HG02852 (cell line): ENCODE measurements around the gene CEP112.

Experiments
- ATAC-seq: cut with Tn5 transposase; IDR thresholded peaks from one replicate; pipeline ENCODE4 v1.9.1; 2021; ENCODE audit warnings: mild to moderate bottlenecking, moderate library complexity; ENCODE audit not compliant: unreplicated experiment

CEP112 gene

DNA sequence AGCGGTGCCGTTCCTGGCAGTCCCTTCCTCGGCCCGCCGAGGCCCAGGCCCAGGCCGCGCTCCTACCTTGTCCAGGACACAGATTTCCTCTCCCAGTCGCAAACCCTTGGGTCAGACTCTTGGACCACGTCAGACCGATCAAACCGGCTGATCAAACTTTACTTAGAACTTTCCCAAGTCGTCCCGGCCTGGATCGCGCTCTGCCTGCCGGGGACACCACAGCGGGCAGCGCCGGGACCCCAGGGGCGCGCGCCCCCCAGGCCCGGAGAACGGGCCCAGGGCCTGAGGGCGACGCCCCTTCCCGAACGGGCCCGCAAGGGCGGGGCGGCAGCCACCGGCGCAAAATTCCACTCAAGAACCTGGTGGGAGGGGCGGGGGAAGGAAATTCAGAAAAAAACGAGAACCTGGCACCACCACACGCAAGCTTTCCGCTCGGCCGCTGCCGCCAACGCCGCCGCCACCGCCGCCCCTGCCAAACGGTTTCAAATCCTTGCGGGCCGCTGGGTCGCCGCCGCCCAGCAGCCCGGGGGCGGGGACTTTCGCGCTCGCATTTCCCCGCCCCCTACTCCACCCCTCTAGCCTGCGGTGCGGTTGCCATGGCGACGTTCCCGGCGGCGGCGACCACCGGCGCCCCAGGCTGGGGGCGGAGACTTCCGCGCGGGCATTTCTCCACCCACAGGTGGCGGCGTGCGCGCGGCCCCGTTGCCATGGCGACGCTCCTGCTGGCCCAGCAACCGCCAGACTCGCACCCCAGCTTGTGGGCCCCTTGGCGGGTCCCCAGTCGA lies at the start of gene CEP112:
CEP112 (minus strand) TSS at position 541 of the 785 bp plus-strand sequence.
- ATAC-seq, result peak; percentile 77

GRCh38 chr17:66240630-66241029 lies 48.7 kb upstream of the CEP112 start:
- no peak for ATAC-seq

GRCh38 chr17:66240013-66240412 lies 48.1 kb upstream of the CEP112 start:
- no peak for ATAC-seq

- ATAC-seq, result no peak
Observed at GRCh38 chr17:66235377-66235994, 43.6 kb upstream of the CEP112 start.

DNA sequence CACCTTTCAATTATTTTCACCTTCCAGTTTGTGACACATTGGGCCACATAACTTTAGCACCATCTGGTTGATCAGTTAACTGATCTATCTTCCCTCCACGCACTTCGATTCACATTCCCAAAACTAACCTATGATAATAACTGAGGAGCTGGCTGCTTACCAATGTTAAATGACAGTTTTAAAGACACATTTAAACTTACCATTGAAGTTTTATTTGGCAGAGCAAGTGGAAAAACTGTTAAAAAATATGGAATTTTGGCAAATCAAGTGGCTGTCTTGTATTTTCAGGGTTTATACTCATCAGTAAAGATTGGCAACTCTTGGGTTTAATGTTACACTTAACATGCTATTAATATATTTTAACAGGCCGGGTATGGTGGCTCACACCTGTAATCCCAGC lies 42.7 kb upstream of the CEP112 start:
- no peak for ATAC-seq

DNA sequence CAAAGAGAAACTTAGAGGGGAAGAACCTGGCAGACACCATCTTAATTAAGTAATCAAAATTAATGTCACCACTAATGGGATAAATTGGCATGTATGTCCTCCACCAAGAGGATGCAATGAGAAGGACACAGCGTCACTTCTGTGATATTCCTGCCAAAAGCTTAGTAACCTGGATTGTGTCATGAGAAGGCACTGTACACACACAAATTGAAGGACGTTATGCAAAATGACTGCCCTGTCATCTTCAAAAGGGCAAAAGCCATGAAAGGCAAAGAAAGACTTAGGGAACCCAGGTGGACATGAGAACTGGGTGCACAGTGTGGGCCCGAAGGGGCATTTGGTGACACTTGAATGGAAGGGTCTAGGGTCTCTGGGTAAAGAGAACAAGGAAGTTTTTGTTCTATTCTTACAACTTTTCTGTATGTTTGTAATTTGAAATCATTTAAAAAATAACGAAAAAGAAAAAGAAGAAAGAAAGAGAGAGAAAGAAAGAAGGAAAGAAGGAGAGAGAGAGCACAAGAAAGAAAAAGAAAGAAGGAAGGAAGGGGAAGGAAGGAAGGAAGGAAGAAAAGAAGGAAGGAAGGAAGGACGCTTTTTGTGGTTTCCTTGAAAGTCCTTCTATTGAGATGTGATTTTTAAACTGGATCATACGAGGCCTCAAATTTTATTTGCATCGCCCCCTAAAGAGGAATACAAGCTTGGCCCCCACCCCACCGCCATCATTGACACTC lies 41.3 kb upstream of the CEP112 start:
- no peak for ATAC-seq

- ATAC-seq, result no peak
Observed at GRCh38 chr17:66230922-66231591, 39.1 kb upstream of the CEP112 start.

DNA sequence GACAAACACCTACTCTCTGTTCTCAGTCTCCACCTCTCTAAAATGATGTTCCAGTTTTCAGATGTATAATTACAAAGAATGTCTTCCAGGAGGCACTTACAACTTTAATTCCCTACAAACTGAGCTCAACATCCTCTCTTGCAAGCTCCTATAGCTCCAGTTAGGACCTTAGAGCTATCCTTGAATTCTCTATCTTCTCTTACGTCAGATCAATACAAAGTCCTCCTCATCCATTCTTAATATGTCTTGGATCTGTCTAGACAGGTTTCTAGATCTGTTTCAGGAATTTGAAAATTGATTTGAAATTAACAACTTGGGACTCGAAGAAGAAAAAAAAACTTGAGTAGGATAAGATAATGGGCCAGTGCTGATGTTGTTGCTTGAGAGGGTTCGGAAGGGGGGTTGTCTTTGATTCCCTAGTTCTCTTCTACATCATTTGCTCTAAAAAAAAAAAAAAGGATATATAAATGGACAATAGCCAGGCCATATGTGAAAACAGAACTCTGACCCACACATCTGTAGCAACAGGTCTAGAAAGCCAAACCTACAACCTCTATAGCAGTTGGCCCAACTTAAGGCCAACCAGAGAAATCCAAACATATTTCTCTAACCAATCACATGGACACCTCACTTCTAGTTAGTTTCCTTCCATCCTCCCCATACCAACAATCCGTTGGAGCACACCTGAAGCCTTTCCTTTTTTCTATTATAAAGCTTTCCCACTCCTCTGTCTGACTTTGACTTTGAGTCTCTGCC lies 38.0 kb upstream of the CEP112 start:
- no peak for ATAC-seq

- ATAC-seq, result no peak
Observed at GRCh38 chr17:66228887-66229782, 37.2 kb upstream of the CEP112 start, which contains the start of gene APOH. TSS of gene APOH (minus strand) at chr17:66229415. CDS start at chr17:66229379, 36 bp downstream.

- ATAC-seq, result no peak
Observed at GRCh38 chr17:66227212-66228045, 35.5 kb upstream of the CEP112 start.

DNA sequence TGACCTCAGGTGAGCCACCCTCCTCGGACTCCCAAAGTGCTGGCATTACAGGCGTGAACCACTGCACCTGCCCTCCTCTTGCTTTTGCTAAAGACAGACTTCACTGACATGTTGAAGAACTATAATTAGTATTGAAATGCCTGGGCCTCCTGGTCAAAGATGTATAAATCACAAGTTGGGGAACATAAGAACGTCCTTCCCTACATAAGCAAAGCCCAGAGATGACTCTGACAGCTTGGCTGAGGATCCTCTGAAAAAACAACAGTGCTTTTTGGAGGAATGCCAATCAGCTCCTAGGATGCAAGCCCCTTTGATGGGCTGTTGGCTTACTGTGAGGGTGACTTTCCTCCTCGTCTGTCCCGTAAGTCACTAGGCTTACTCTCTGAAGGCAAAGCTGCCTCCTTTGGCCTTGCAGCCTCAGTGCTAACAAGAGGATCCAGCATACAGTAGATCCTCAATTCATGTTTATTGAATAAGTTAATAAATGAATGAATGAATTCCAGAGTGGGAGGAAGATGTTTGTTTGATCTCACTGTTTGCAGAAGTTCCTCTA lies 30.9 kb upstream of the CEP112 start:
- no peak for ATAC-seq

DNA sequence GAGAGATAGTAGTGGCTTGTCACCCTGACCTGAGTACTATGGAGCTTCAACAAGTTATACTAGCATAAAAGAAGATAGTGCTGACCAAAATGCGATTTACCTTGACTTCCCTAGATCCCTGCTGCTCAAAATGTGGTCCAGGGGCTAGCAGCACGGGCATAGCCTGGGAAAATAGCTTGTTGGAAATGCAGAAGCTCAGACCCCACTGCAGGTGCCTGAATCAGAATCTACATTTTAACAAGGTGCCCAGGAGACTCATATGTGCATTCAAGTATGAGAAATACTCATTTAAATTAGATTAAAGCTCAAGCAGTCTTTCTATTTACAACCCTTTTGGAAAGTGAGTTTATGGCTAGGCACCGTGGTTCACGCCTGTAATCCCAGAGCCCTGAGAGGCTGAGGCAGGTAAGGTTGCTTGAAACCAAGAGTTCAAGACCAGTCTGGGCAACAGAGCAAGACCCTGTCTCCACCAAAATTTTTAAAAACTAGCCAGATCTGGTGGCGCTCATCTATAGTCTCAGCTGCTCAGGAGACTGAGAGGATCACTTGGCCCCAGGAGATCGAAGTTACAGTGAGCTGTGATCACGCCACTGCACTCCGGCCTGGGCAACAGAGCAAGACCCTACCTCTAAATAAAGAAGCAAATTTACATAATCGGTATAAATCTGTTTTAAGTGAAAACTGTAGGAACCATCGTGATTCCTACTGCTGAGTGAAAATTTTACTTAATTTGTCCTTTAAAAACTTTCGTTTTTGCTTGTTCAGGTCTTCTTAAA lies 30.0 kb upstream of the CEP112 start:
- ATAC-seq, result no peak

- ATAC-seq, result no peak
Observed at GRCh38 chr17:66221343-66221742, 29.4 kb upstream of the CEP112 start.

- no peak for ATAC-seq
Observed at GRCh38 chr17:66220079-66220835, 28.3 kb upstream of the CEP112 start.

GRCh38 chr17:66215529-66215911 lies 23.6 kb upstream of the CEP112 start:
- ATAC-seq, result no peak

DNA sequence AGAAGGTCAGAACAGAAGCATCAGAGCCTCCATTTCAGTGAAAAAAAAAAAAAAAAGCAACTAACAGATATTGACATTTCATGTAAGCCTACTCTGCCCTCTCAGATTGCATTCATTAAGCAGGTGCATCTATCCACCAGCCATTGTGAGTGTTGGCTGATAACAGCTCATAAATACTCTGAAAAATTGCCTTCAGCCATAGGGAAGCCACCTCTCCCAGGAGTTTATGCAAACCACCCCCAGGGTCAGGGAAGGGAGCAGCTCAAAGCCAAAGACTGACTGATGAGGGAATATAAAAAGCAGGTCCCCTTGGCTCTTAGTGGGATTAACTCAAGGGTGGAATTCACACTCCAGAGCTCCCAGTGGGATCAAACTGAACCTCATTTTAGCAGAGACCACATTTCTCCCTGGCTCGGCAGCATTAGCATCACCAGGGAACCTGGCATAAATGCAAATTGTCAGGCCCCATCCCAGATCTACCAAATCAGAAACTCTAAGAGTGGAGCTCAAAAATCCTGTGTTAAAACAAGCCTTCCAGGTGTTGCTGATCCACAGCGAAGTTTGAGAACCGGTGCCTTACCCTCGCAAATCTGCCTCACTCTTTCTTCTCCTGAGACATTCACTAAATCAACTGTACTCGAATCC lies 23.1 kb upstream of the CEP112 start:
- ATAC-seq, result no peak
